ENCODE data around the gene CDCA7L. TPM values are rescaled to one million over a fixed set of nuclear protein-coding genes. Genes with fewer than 3 reads are reported as not detected.

CDCA7L gene
- total and polyA plus RNA-seq, 11 donors, result 15.6 to 53.4 (median 34.6) TPM

DNA sequence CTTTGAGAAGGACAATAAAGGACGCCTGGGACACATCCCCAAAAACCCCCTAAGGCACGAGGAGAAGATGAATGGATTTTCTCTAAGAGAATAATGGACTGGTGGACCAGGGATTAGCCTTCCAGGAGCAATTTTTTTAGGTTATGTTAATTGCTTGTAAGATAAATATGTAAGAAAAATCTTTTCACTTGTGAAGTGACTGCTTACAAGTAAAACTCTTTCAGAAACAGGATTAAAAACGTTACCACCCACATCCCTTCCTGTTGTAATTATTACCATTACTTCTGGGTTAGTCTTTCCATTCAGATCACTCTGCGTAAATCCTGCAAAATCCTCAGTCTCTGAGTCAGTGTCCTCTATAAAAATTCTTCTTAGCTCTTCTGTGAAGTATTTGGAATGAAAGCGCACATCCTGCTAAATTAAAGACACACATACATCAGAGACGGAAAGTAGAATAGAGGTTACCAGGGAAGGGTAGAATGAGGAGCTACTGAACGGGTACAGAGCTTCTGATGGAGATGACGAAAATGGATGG lies 34.3 kb downstream of the CDCA7L start:
- ATAC-seq, result no peak
- Histone ChIP-seq H3K9me3 (no peaks in the 10 kb centered on the region), H3K27me3 (no peaks in the 10 kb centered on the region), H3K4me3 (no peak overlapping the region), H3K36me3 (peaks cover 0 to 43% (median 14%) of the 10 kb centered on the region in 9 donors), H3K27ac (peak overlapping the region in 9 of 12 donors; percentile 12 to 85 (median 49)), H3K4me1 (peaks cover 0 to 53% (median 15%) of the 10 kb centered on the region in 12 donors)
- intact Hi-C loops (cut with DNase I), result no loop called here
- no peak for DNase-seq
- WGBS, 4 donors, result 75 to 86% (median 82%) methylated on average over 8 of the region's 8 CpGs
- TF ChIP-seq POLR2A (IDR thresholded peaks at IDR 0.05) (no peak), CTCF (IDR thresholded peaks at IDR 0.05) (no peak)

DNA sequence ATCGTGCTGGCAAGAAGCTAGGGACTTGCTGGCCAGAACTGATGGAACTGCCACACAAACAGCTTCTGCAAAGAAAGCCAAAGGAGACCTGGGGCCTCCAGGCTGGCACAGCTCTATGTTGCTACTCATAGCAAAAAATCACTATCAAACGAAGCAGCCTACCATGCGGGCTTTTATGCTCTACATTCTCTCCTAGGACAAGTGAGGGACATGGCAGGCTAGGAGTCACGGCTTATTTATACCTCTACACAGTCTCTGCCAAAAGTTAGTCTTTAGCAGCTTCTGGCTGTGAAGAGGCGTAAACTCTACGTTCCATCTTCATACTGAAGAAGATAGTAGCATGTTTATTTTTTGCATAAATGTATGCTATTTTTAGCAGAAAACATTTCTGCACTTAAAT lies 35.4 kb downstream of the CDCA7L start:
- intact Hi-C loops (cut with DNase I), result no loop called here
- DNase-seq (peak in 3 of 5 donors; percentile 24 to 49 (median 35)), ATAC-seq (peak; percentile 73 to 91 (median 88))
- WGBS, 4 donors, result 50 to 76% (median 55%) methylated on average over 6 of the region's 6 CpGs
- TF ChIP-seq POLR2A (IDR thresholded peaks at IDR 0.05) (no peak), CTCF (IDR thresholded peaks at IDR 0.05) (no peak)
- Histone ChIP-seq H3K4me3 (no peak overlapping the region), H3K27ac (peak overlapping the region in 11 of 12 donors; percentile 8 to 85 (median 59)), H3K4me1 (peaks cover 0 to 53% (median 15%) of the 10 kb centered on the region in 12 donors), H3K27me3 (no peaks in the 10 kb centered on the region), H3K36me3 (peaks cover 0 to 54% (median 25%) of the 10 kb centered on the region in 9 donors), H3K9me3 (no peaks in the 10 kb centered on the region)

DNA sequence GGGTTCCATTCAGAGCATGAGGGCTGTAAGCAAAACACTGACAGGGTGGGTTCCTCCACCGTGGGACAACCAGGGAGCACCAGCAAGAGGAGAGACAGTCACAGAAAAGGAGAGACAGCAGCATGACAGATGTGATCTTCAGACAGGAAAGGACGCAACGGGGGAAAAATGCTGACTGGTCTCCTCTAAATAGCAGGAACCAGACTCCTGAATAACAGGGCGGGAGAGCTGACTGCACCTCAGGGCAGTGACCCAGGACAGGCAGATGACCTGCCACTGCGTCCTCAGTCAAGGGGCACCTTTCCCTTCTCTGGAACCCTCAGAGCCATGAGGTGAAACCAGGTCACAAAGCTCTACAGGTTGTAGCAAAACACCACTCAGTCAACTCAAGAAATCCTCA lies 37.0 kb downstream of the CDCA7L start:
- DNase-seq (no peak), ATAC-seq (no peak)
- no peak overlapping the region for H3K4me3 ChIP-seq
- H3K4me1 ChIP-seq, result peaks cover 0 to 53% (median 15%) of the 10 kb centered on the region in 12 donors
- TF ChIP-seq POLR2A (IDR thresholded peaks at IDR 0.05) (no peak), CTCF (IDR thresholded peaks at IDR 0.05) (no peak)
- peaks cover 0 to 58% (median 33%) of the 10 kb centered on the region in 9 donors for H3K36me3 ChIP-seq
- H3K9me3 ChIP-seq, result no peaks in the 10 kb centered on the region
- no peaks in the 10 kb centered on the region for H3K27me3 ChIP-seq
- H3K27ac ChIP-seq, result peak overlapping the region in 6 of 12 donors; percentile 49 to 85 (median 57)
- intact Hi-C loops (cut with DNase I), result loop anchor here in 1 of 10 donors (10.0 kb wide), 1 partner anchor 96 kb away; no protein-coding TSS in a partner anchor
- whole genome bisulfite sequencing, 4 donors, result 52 to 67% (median 64%) methylated on average over 5 of the region's 5 CpGs

- no peak for TF ChIP-seq CTCF (IDR thresholded peaks at IDR 0.05)
- no peak for TF ChIP-seq POLR2A (IDR thresholded peaks at IDR 0.05)
- WGBS, 4 donors, result 68 to 75% (median 73%) methylated on average over 14 of the region's 14 CpGs
- Histone ChIP-seq H3K27ac (no peak overlapping the region), H3K4me3 (no peak overlapping the region), H3K27me3 (no peaks in the 10 kb centered on the region), H3K36me3 (peaks cover 0 to 86% (median 53%) of the 10 kb centered on the region in 9 donors), H3K9me3 (no peaks in the 10 kb centered on the region), H3K4me1 (peaks cover 0 to 8% (median 1%) of the 10 kb centered on the region in 12 donors)
- intact Hi-C loops (cut with DNase I), result loop anchor here in 1 of 10 donors (10.0 kb wide), 1 partner anchor 102 kb away; no protein-coding TSS in a partner anchor
- ATAC-seq (peak in 1 of 4 donors; percentile 28), DNase-seq (no peak)
Observed at GRCh38 chr7:21903020-21903786, 42.5 kb downstream of the CDCA7L start.
